HEK293T (cell line): ENCODE data around the gene POLA1.

Experiments
- CTCF ChIA-PET: fragments of 350-600 bp; formaldehyde crosslinking; extraction: SDS; loops from one replicate; lab custom pipeline; 2021; ENCODE audit warnings: antibody characterized with exemption, inconsistent platforms; lab: Yijun Ruan, JAX
- POLR2A ChIA-PET: fragments of 350-600 bp; formaldehyde crosslinking; extraction: SDS; loops from one replicate; lab custom pipeline; 2020; ENCODE audit warnings: antibody characterized with exemption, inconsistent platforms; lab: Yijun Ruan, JAX
- DNase-seq: peaks from one replicate; pipeline ENCODE4 v3.0.0; 2012; ENCODE audit warnings: mixed read lengths; ENCODE audit errors: extremely low spot score
- ARNT ChIP-seq: fragments of 450-650 bp; IDR thresholded peaks from 2 replicates; pipeline ENCODE4 v1.6.1; 2017; ENCODE audit warnings: mild to moderate bottlenecking
- BHLHE40 ChIP-seq: fragments of 450-650 bp; IDR thresholded peaks from 2 replicates; pipeline ENCODE4 v1.6.1; 2016; ENCODE audit warnings: mild to moderate bottlenecking, moderate library complexity, borderline replicate concordance
- CTBP1 ChIP-seq: fragments of 450-650 bp; IDR thresholded peaks from 2 replicates; pipeline ENCODE4 v1.6.1; 2016; ENCODE audit warnings: borderline replicate concordance
- ELF4 ChIP-seq: fragments of 450-650 bp; IDR thresholded peaks from 2 replicates; pipeline ENCODE4 v1.6.1; 2017; ENCODE audit warnings: antibody characterized with exemption
- FOXA1 ChIP-seq: fragments of 450-650 bp; IDR thresholded peaks from 2 replicates; pipeline ENCODE4 v1.6.1; 2016; ENCODE audit warnings: mild to moderate bottlenecking
- FOXK2 ChIP-seq: fragments of 450-650 bp; IDR thresholded peaks from 2 replicates; pipeline ENCODE4 v1.6.1; 2016; ENCODE audit warnings: mild to moderate bottlenecking
- FOXM1 ChIP-seq: fragments of 450-650 bp; IDR thresholded peaks from 2 replicates; pipeline ENCODE4 v1.6.1; 2017; ENCODE audit warnings: mild to moderate bottlenecking, borderline replicate concordance
- HDGF ChIP-seq: fragments of 450-650 bp; IDR thresholded peaks from 2 replicates; pipeline ENCODE4 v1.6.1; 2017; ENCODE audit warnings: antibody characterized with exemption, borderline replicate concordance
- L3MBTL2 ChIP-seq: fragments of 450-650 bp; conservative IDR thresholded peaks from 2 replicates; pipeline ENCODE4 v1.6.1; 2016; ENCODE audit warnings: mild to moderate bottlenecking
- LEF1 ChIP-seq: fragments of 450-650 bp; IDR thresholded peaks from 2 replicates; pipeline ENCODE4 v1.6.1; 2017; ENCODE audit warnings: mild to moderate bottlenecking, borderline replicate concordance
- NFRKB ChIP-seq: fragments of 450-650 bp; IDR thresholded peaks from 2 replicates; pipeline ENCODE4 v1.6.1; 2016; ENCODE audit warnings: mild to moderate bottlenecking, moderate library complexity
- PKNOX1 ChIP-seq: fragments of 450-650 bp; IDR thresholded peaks from 2 replicates; pipeline ENCODE4 v1.6.1; 2016
- SP1 ChIP-seq: fragments of 450-650 bp; IDR thresholded peaks from 2 replicates; pipeline ENCODE4 v1.6.1; 2017
- SUZ12 ChIP-seq: fragments of 450-650 bp; IDR thresholded peaks from 2 replicates; pipeline ENCODE4 v1.6.1; 2016; ENCODE audit warnings: mild to moderate bottlenecking
- TARDBP ChIP-seq: fragments of 450-650 bp; IDR thresholded peaks from 2 replicates; pipeline ENCODE4 v1.6.1; 2016
- ZNF384 ChIP-seq: fragments of 450-650 bp; IDR thresholded peaks from 2 replicates; pipeline ENCODE4 v1.6.1; 2016

POLA1 gene

GRCh38 chrX:24870143-24870542 lies 176.4 kb downstream of the POLA1 start:
- TF ChIP-seq ARNT (no peak), ELF4 (no peak), FOXA1 (no peak), FOXK2 (no peak), CTBP1 (no peak), SUZ12 (no peak)
- POLR2A ChIA-PET = no interaction called here
- DNase-seq = no peak
- CTCF ChIA-PET = no interaction called here

GRCh38 chrX:24874604-24875247 lies 181.0 kb downstream of the POLA1 start:
- DNase-seq = no peak
- TF ChIP-seq CTBP1 (no peak), ARNT (no peak), SUZ12 (no peak), BHLHE40 (no peak), ELF4 (no peak), ZNF384 (no peak), FOXA1 (no peak), FOXK2 (no peak), L3MBTL2 (no peak), HDGF (no peak), TARDBP (no peak), NFRKB (no peak), PKNOX1 (no peak), FOXM1 (no peak), SP1 (no peak), LEF1 (no peak)
- POLR2A ChIA-PET = no interaction called here
- CTCF ChIA-PET = no interaction called here

- no peak for DNase-seq
- ChIA-PET POLR2A (no interaction called here), CTCF (no interaction called here)
- TF ChIP-seq TARDBP (no peak), HDGF (no peak), CTBP1 (no peak), ELF4 (no peak), SUZ12 (no peak), SP1 (no peak), NFRKB (no peak)
These were observed 183.0 kb downstream of the POLA1 start for GRCh38 chrX:24876530-24877287.

- POLR2A ChIA-PET = no interaction called here
- CTCF ChIA-PET = no interaction called here
- DNase-seq = no peak
These were observed 183.6 kb downstream of the POLA1 start for GRCh38 chrX:24877288-24877664.

GRCh38 chrX:24877854-24878650 lies 184.3 kb downstream of the POLA1 start:
- no peak for TF ChIP-seq L3MBTL2
- TF ChIP-seq FOXM1 = no peak
- TF ChIP-seq TARDBP = no peak
- no peak for TF ChIP-seq SP1
- no peak for TF ChIP-seq CTBP1
- TF ChIP-seq ZNF384 = no peak
- TF ChIP-seq FOXA1 = no peak
- TF ChIP-seq ELF4 = no peak
- no peak for TF ChIP-seq HDGF
- no peak for TF ChIP-seq BHLHE40
- no peak for TF ChIP-seq ARNT
- no peak for TF ChIP-seq SUZ12
- no peak for TF ChIP-seq FOXK2
- no peak for TF ChIP-seq NFRKB
- TF ChIP-seq LEF1 = no peak
- TF ChIP-seq PKNOX1 = no peak
- POLR2A ChIA-PET = no interaction called here
- CTCF ChIA-PET = interaction anchor here (0.6 kb wide), 1 partner anchor 18 kb away, joined by 3 read pairs; no protein-coding TSS in a partner anchor
- no peak for DNase-seq

More at GRCh38 chrX:24877288-24877664, 183.6 kb downstream of the POLA1 start:
- no peak for TF ChIP-seq ZNF384
- no peak for TF ChIP-seq FOXA1
- no peak for TF ChIP-seq TARDBP
- no peak for TF ChIP-seq ARNT

- DNase-seq = no peak
- ChIA-PET CTCF (no interaction called here), POLR2A (no interaction called here)
- TF ChIP-seq ZNF384 (no peak), BHLHE40 (no peak), ARNT (no peak), NFRKB (no peak), HDGF (no peak)
These were observed 186.0 kb downstream of the POLA1 start for GRCh38 chrX:24879679-24880078.
